ENCODE data around the gene ARPC3.
"Not testable (repeated sequence)": the region's sequence is repeated elsewhere in the genome, so short reads cannot be mapped to it uniquely, and the experiment has no call there.

ARPC3 gene

GRCh38 chr12:110451263-110451662 lies 1.1 kb upstream of the ARPC3 start:
- no peak for TF ChIP-seq POLR2AphosphoS5 (IDR thresholded peaks at IDR 0.05; ENCODE audit: low read depth, low read length)
- no peak for TF ChIP-seq TAF1 (IDR thresholded peaks at IDR 0.05; ENCODE audit: borderline replicate concordance, low read depth, low read length)
- TF ChIP-seq POLR2A (IDR thresholded peaks at IDR 0.05; ENCODE audit: low read depth, low read length) = no peak
- DNase-seq (ENCODE audit: insufficient read length) = no peak
- FAIRE-seq = no peak

GRCh38 chr12:110444455-110444854 lies 5.7 kb downstream of the ARPC3 start:
- FAIRE-seq = no peak
- TF ChIP-seq TAF1 (IDR thresholded peaks at IDR 0.05; ENCODE audit: borderline replicate concordance, low read depth, low read length) (no peak), POLR2A (IDR thresholded peaks at IDR 0.05; ENCODE audit: low read depth, low read length) (no peak), POLR2AphosphoS5 (IDR thresholded peaks at IDR 0.05; ENCODE audit: low read depth, low read length) (no peak)
- DNase-seq (ENCODE audit: insufficient read length) = no peak

GRCh38 chr12:110436231-110436630 lies 13.9 kb downstream of the ARPC3 start:
- no peak for DNase-seq (ENCODE audit: insufficient read length)
- TF ChIP-seq POLR2A (IDR thresholded peaks at IDR 0.05; ENCODE audit: low read depth, low read length) = no peak
- no peak for TF ChIP-seq POLR2AphosphoS5 (IDR thresholded peaks at IDR 0.05; ENCODE audit: low read depth, low read length)
- no peak for TF ChIP-seq TAF1 (IDR thresholded peaks at IDR 0.05; ENCODE audit: borderline replicate concordance, low read depth, low read length)
- no peak for FAIRE-seq

GRCh38 chr12:110431957-110432587 lies 18.1 kb downstream of the ARPC3 start:
- no peak for FAIRE-seq
- TF ChIP-seq POLR2A (IDR thresholded peaks at IDR 0.05; ENCODE audit: low read depth, low read length) = no peak
- no peak for TF ChIP-seq POLR2AphosphoS5 (IDR thresholded peaks at IDR 0.05; ENCODE audit: low read depth, low read length)
- TF ChIP-seq TAF1 (IDR thresholded peaks at IDR 0.05; ENCODE audit: borderline replicate concordance, low read depth, low read length) = no peak
- DNase-seq (ENCODE audit: insufficient read length) = no peak

- not testable (repeated sequence) for DNase-seq (ENCODE audit: insufficient read length); FAIRE-seq
Measured at GRCh38 chr12:110429676-110430075, 20.5 kb downstream of the ARPC3 start.

GRCh38 chr12:110426406-110426805 lies 23.7 kb downstream of the ARPC3 start:
- TF ChIP-seq POLR2A (IDR thresholded peaks at IDR 0.05; ENCODE audit: low read depth, low read length) (no peak), POLR2AphosphoS5 (IDR thresholded peaks at IDR 0.05; ENCODE audit: low read depth, low read length) (no peak), TAF1 (IDR thresholded peaks at IDR 0.05; ENCODE audit: borderline replicate concordance, low read depth, low read length) (no peak)
- no peak for FAIRE-seq
- no peak for DNase-seq (ENCODE audit: insufficient read length)

- FAIRE-seq (no peak), DNase-seq (ENCODE audit: insufficient read length) (no peak)
- no peak for TF ChIP-seq POLR2A (IDR thresholded peaks at IDR 0.05; ENCODE audit: low read depth, low read length)
- TF ChIP-seq TAF1 (IDR thresholded peaks at IDR 0.05; ENCODE audit: borderline replicate concordance, low read depth, low read length) = no peak
- TF ChIP-seq POLR2AphosphoS5 (IDR thresholded peaks at IDR 0.05; ENCODE audit: low read depth, low read length) = no peak
Measured at GRCh38 chr12:110424237-110424636, 25.9 kb downstream of the ARPC3 start.

- TF ChIP-seq TAF1 (IDR thresholded peaks at IDR 0.05; ENCODE audit: borderline replicate concordance, low read depth, low read length) (no peak), POLR2AphosphoS5 (IDR thresholded peaks at IDR 0.05; ENCODE audit: low read depth, low read length) (no peak), POLR2A (IDR thresholded peaks at IDR 0.05; ENCODE audit: low read depth, low read length) (no peak)
- FAIRE-seq (no peak), DNase-seq (ENCODE audit: insufficient read length) (no peak)
Measured at GRCh38 chr12:110421701-110422100, 28.4 kb downstream of the ARPC3 start.

GRCh38 chr12:110421159-110421661 lies 28.9 kb downstream of the ARPC3 start:
- TF ChIP-seq POLR2A (IDR thresholded peaks at IDR 0.05; ENCODE audit: low read depth, low read length) = no peak
- TF ChIP-seq TAF1 (IDR thresholded peaks at IDR 0.05; ENCODE audit: borderline replicate concordance, low read depth, low read length) = no peak
- TF ChIP-seq POLR2AphosphoS5 (IDR thresholded peaks at IDR 0.05; ENCODE audit: low read depth, low read length) = no peak
- no peak for FAIRE-seq
- DNase-seq (ENCODE audit: insufficient read length) = no peak

- DNase-seq (ENCODE audit: insufficient read length); FAIRE-seq: not testable (repeated sequence)
Measured at GRCh38 chr12:110420644-110421043, 29.5 kb downstream of the ARPC3 start.

GRCh38 chr12:110417113-110417512 lies 33.0 kb downstream of the ARPC3 start:
- not testable (repeated sequence) for DNase-seq (ENCODE audit: insufficient read length); FAIRE-seq

GRCh38 chr12:110410086-110410485 lies 40.1 kb downstream of the ARPC3 start:
- not testable (repeated sequence) for FAIRE-seq; DNase-seq (ENCODE audit: insufficient read length)

- not testable (repeated sequence) for DNase-seq (ENCODE audit: insufficient read length); FAIRE-seq
Measured at GRCh38 chr12:110405126-110405662, 44.9 kb downstream of the ARPC3 start.

Measured in GM12892 (cell line).